ENCODE measurements around the gene PTPRU. TPM values are rescaled to one million over a fixed set of nuclear protein-coding genes. Genes with fewer than 3 reads are reported as not detected.

Gene PTPRU
- total and polyA plus RNA-seq, 4 donors: 36.2 to 62.1 (median 47.8) TPM

GRCh38 chr1:29323636-29324035 lies 87.3 kb downstream of the PTPRU start:
- Histone ChIP-seq H3K4me1 (ENCODE audit: control insufficient read depth, insufficient read depth, low read length) (peaks cover 30% of the 10 kb centered on the region), H3K36me3 (ENCODE audit: control insufficient read depth, insufficient read depth, low read length) (peaks cover 67% of the 10 kb centered on the region), H3K4me3 (ENCODE audit: low read depth, low read length) (no peak overlapping the region), H3K9me3 (ENCODE audit: control insufficient read depth, insufficient read depth, low read length) (no peaks in the 10 kb centered on the region), H3K27ac (ENCODE audit: low read depth, low read length) (no peak overlapping the region), H3K27me3 (ENCODE audit: control insufficient read depth, insufficient read depth, low read length) (no peaks in the 10 kb centered on the region)
- 78% methylated on average over 8 of the region's 8 CpGs for whole genome bisulfite sequencing (ENCODE audit: insufficient coverage)
- DNase-seq (ENCODE audit: low read depth in 4 of 6, low spot score in 6 of 6): peak in 1 of 6 donors; percentile 72

DNA sequence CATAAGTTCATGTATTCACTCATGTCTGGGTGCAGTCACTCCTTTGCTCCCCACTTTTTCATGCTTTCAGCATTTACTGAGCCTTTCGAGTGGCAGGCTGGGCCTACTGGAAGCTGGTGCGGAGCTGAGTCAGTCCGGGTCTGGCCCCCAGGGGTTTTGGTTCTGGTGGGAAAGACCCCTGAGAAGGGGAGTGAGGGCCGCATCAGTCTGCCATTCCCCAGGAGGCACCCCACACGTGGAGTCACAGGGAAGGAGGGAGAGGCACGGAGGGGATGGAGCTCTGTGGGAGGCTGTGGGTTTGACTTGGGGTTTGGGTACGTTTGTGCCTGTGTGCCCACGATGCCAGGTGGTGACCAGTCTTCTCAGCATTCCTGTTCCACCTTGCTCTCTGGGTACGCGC lies 87.9 kb downstream of the PTPRU start:
- WGBS (ENCODE audit: insufficient coverage): 72% methylated on average over 9 of the region's 10 CpGs

DNA sequence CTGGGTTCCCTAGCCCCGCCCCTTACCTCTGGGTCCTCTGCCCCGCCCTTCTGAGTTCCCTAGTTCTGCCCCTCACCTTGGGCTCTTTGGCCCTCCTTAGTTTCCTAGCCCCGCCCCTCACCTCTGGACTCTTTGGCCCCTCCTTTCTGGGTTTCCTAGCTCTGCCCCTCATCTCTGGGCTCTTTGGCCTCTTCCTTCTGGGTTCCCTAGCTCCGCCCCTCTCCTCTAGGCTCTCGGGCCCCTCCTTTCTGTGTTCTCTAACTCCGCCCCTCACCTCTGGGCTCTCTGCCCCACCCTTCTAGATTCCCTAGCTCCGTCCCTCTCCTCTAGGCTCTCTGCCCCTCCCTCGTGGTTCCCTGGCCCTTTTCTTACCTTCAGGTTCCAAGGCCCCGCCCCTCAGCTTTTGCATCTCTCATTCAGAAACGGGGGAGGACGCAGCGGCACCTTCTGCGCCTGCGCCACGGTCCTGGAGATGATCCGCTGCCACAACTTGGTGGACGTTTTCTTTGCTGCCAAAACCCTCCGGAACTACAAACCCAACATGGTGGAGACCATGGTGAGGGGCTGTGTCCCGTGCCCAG lies 88.5 kb downstream of the PTPRU start:
- Histone ChIP-seq H3K4me3 (ENCODE audit: low read depth, low read length) (no peak overlapping the region), H3K36me3 (ENCODE audit: control insufficient read depth, insufficient read depth, low read length) (peaks cover 59% of the 10 kb centered on the region), H3K4me1 (ENCODE audit: control insufficient read depth, insufficient read depth, low read length) (peaks cover 30% of the 10 kb centered on the region), H3K27ac (ENCODE audit: low read depth, low read length) (no peak overlapping the region), H3K9me3 (ENCODE audit: control insufficient read depth, insufficient read depth, low read length) (no peaks in the 10 kb centered on the region), H3K27me3 (ENCODE audit: control insufficient read depth, insufficient read depth, low read length) (no peaks in the 10 kb centered on the region)
- DNase-seq (ENCODE audit: low read depth in 4 of 6, low spot score in 6 of 6): peak in 2 of 6 donors; percentile 46 to 87
- 37% methylated on average over 19 of the region's 19 CpGs for whole genome bisulfite sequencing (ENCODE audit: insufficient coverage)

More for the DNA sequence above, 87.9 kb downstream of the PTPRU start:
- Histone ChIP-seq H3K4me3 (ENCODE audit: low read depth, low read length) (no peak overlapping the region), H3K4me1 (ENCODE audit: control insufficient read depth, insufficient read depth, low read length) (peaks cover 30% of the 10 kb centered on the region), H3K27me3 (ENCODE audit: control insufficient read depth, insufficient read depth, low read length) (no peaks in the 10 kb centered on the region), H3K36me3 (ENCODE audit: control insufficient read depth, insufficient read depth, low read length) (peaks cover 62% of the 10 kb centered on the region), H3K9me3 (ENCODE audit: control insufficient read depth, insufficient read depth, low read length) (no peaks in the 10 kb centered on the region), H3K27ac (ENCODE audit: low read depth, low read length) (no peak overlapping the region)
- no peak for DNase-seq (ENCODE audit: low read depth in 4 of 6, low spot score in 6 of 6)

- Histone ChIP-seq H3K9me3 (ENCODE audit: control insufficient read depth, insufficient read depth, low read length) (no peaks in the 10 kb centered on the region), H3K36me3 (ENCODE audit: control insufficient read depth, insufficient read depth, low read length) (peaks cover 51% of the 10 kb centered on the region), H3K27me3 (ENCODE audit: control insufficient read depth, insufficient read depth, low read length) (no peaks in the 10 kb centered on the region), H3K27ac (ENCODE audit: low read depth, low read length) (no peak overlapping the region), H3K4me3 (ENCODE audit: low read depth, low read length) (no peak overlapping the region), H3K4me1 (ENCODE audit: control insufficient read depth, insufficient read depth, low read length) (peaks cover 30% of the 10 kb centered on the region)
- 66% methylated on average over 4 of the region's 4 CpGs for WGBS (ENCODE audit: insufficient coverage)
- DNase-seq (ENCODE audit: low read depth in 4 of 6, low spot score in 6 of 6): peak in 1 of 6 donors; percentile 58
These were observed 89.4 kb downstream of the PTPRU start for GRCh38 chr1:29325675-29326074.

GRCh38 chr1:29326123-29326522 lies 89.8 kb downstream of the PTPRU start:
- Histone ChIP-seq H3K4me3 (ENCODE audit: low read depth, low read length) (no peak overlapping the region), H3K9me3 (ENCODE audit: control insufficient read depth, insufficient read depth, low read length) (no peaks in the 10 kb centered on the region), H3K27me3 (ENCODE audit: control insufficient read depth, insufficient read depth, low read length) (no peaks in the 10 kb centered on the region), H3K27ac (ENCODE audit: low read depth, low read length) (no peak overlapping the region), H3K4me1 (ENCODE audit: control insufficient read depth, insufficient read depth, low read length) (peaks cover 30% of the 10 kb centered on the region), H3K36me3 (ENCODE audit: control insufficient read depth, insufficient read depth, low read length) (peaks cover 47% of the 10 kb centered on the region)
- 89% methylated on average over 2 of the region's 2 CpGs for WGBS (ENCODE audit: insufficient coverage)
- DNase-seq (ENCODE audit: low read depth in 4 of 6, low spot score in 6 of 6): no peak

- H3K27me3 ChIP-seq (ENCODE audit: control insufficient read depth, insufficient read depth, low read length): no peaks in the 10 kb centered on the region
- no peak overlapping the region for H3K4me3 ChIP-seq (ENCODE audit: low read depth, low read length)
- no peak for DNase-seq (ENCODE audit: low read depth in 4 of 6, low spot score in 6 of 6)
- H3K4me1 ChIP-seq (ENCODE audit: control insufficient read depth, insufficient read depth, low read length): peaks cover 30% of the 10 kb centered on the region
- H3K27ac ChIP-seq (ENCODE audit: low read depth, low read length): no peak overlapping the region
- peaks cover 43% of the 10 kb centered on the region for H3K36me3 ChIP-seq (ENCODE audit: control insufficient read depth, insufficient read depth, low read length)
- H3K9me3 ChIP-seq (ENCODE audit: control insufficient read depth, insufficient read depth, low read length): no peaks in the 10 kb centered on the region
- 92% methylated on average over 8 of the region's 9 CpGs for WGBS (ENCODE audit: insufficient coverage)
These were observed 91.1 kb downstream of the PTPRU start for GRCh38 chr1:29327223-29327935.

- 89% methylated on average over 8 of the region's 9 CpGs for WGBS (ENCODE audit: insufficient coverage)
- Histone ChIP-seq H3K27ac (ENCODE audit: low read depth, low read length) (no peak overlapping the region), H3K27me3 (ENCODE audit: control insufficient read depth, insufficient read depth, low read length) (no peaks in the 10 kb centered on the region), H3K36me3 (ENCODE audit: control insufficient read depth, insufficient read depth, low read length) (peaks cover 32% of the 10 kb centered on the region), H3K4me1 (ENCODE audit: control insufficient read depth, insufficient read depth, low read length) (peaks cover 21% of the 10 kb centered on the region), H3K9me3 (ENCODE audit: control insufficient read depth, insufficient read depth, low read length) (no peaks in the 10 kb centered on the region), H3K4me3 (ENCODE audit: low read depth, low read length) (no peak overlapping the region)
- peak in 1 of 6 donors; percentile 71 for DNase-seq (ENCODE audit: low read depth in 4 of 6, low spot score in 6 of 6)
These were observed 92.9 kb downstream of the PTPRU start for GRCh38 chr1:29329022-29329775.

DNA sequence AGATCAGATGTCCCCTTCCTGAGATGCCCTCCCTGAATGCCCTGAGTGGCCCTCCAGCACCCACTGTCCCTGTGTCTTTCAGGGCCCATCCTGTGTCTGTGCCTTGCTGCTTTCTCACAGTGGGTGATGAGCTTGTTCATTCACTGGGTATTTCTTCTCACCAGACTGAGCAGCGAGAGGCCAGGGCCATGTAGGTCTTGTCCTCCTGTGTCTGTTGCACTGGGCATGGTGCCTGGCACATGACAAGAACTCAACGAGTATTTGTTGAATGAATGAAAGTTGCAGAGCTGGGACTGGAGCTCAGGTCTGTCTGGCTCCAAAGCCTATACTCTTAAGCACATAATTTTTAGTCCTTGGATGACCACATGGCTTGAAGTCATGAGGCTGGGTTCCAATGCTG lies 93.8 kb downstream of the PTPRU start:
- H3K4me1 ChIP-seq (ENCODE audit: control insufficient read depth, insufficient read depth, low read length): peaks cover 13% of the 10 kb centered on the region
- no peaks in the 10 kb centered on the region for H3K27me3 ChIP-seq (ENCODE audit: control insufficient read depth, insufficient read depth, low read length)
- no peak overlapping the region for H3K27ac ChIP-seq (ENCODE audit: low read depth, low read length)
- no peak for DNase-seq (ENCODE audit: low read depth in 4 of 6, low spot score in 6 of 6)
- H3K36me3 ChIP-seq (ENCODE audit: control insufficient read depth, insufficient read depth, low read length): peaks cover 28% of the 10 kb centered on the region
- H3K4me3 ChIP-seq (ENCODE audit: low read depth, low read length): no peak overlapping the region
- H3K9me3 ChIP-seq (ENCODE audit: control insufficient read depth, insufficient read depth, low read length): no peaks in the 10 kb centered on the region
- 61% methylated on average over 2 of the region's 2 CpGs for WGBS (ENCODE audit: insufficient coverage)

GRCh38 chr1:29330856-29331255 lies 94.5 kb downstream of the PTPRU start:
- H3K9me3 ChIP-seq (ENCODE audit: control insufficient read depth, insufficient read depth, low read length): no peaks in the 10 kb centered on the region
- H3K4me1 ChIP-seq (ENCODE audit: control insufficient read depth, insufficient read depth, low read length): peaks cover 5% of the 10 kb centered on the region
- no peak for DNase-seq (ENCODE audit: low read depth in 4 of 6, low spot score in 6 of 6)
- H3K27me3 ChIP-seq (ENCODE audit: control insufficient read depth, insufficient read depth, low read length): no peaks in the 10 kb centered on the region
- no peak overlapping the region for H3K27ac ChIP-seq (ENCODE audit: low read depth, low read length)
- H3K36me3 ChIP-seq (ENCODE audit: control insufficient read depth, insufficient read depth, low read length): peaks cover 20% of the 10 kb centered on the region
- no peak overlapping the region for H3K4me3 ChIP-seq (ENCODE audit: low read depth, low read length)
- 84% methylated on average over 2 of the region's 7 CpGs for WGBS (ENCODE audit: insufficient coverage)

Measured in spinal cord (tissue), 10 donors.